H1 (cell line): ENCODE measurements around the gene PRKCSH. TPM values are rescaled to one million over a fixed set of nuclear protein-coding genes. Genes with fewer than 3 reads are reported as not detected.
A peak's percentile ranks its signal among the peaks of the same experiment; 100 is the strongest.

Experiments used
- BRCA1 ChIP-seq: IDR thresholded peaks from 2 replicates; pipeline ENCODE4 v1.6.1; 2012; ENCODE audit warnings: low read depth, low read length, improper control_type of control experiment
- CHD1 ChIP-seq: IDR thresholded peaks from 2 replicates; pipeline ENCODE4 v1.6.1; 2012; ENCODE audit warnings: low read depth, low read length, improper control_type of control experiment
- CHD2 ChIP-seq: IDR thresholded peaks from 2 replicates; pipeline ENCODE4 v1.6.1; 2012; ENCODE audit warnings: low read length, improper control_type of control experiment
- CREB1 ChIP-seq: IDR thresholded peaks from 2 replicates; pipeline ENCODE4 v1.6.1; 2012; ENCODE audit warnings: inconsistent platforms
- EP300 ChIP-seq, 2 experiments: IDR thresholded peaks; 1 replicate in 1 of 2; 2 replicates in 1 of 2; pipeline ENCODE4 v1.6.1; 2011 to 2012; ENCODE audit warnings: low read depth in 2 of 2, low read length in 2 of 2, mild to moderate bottlenecking in 2 of 2, borderline replicate concordance in 1 of 2, inconsistent platforms in 1 of 2, moderate library complexity in 1 of 2
- FOSL1 ChIP-seq: IDR thresholded peaks from 2 replicates; pipeline ENCODE4 v1.6.1; 2011; ENCODE audit warnings: mild to moderate bottlenecking, low read depth, low read length, moderate library complexity; ENCODE audit not compliant: insufficient read depth
- HDAC2 ChIP-seq, 2 experiments: fragments of 300-600 bp in 1 of 2; sonication (generic) in 1 of 2; IDR thresholded peaks; 2 replicates each; pipeline ENCODE4 v1.6.1; 2011 to 2012; ENCODE audit warnings: low read depth in 2 of 2, low read length in 2 of 2, mild to moderate bottlenecking in 2 of 2, moderate library complexity in 2 of 2, borderline replicate concordance in 1 of 2, inconsistent platforms in 1 of 2
- KDM1A ChIP-seq: fragments of 200-600, 300-600 bp; sonication (generic); IDR thresholded peaks from 2 replicates; pipeline ENCODE4 v1.7.1; 2016; ENCODE audit warnings: mild to moderate bottlenecking, low read length, borderline replicate concordance
- KDM5A ChIP-seq: fragments of 200-600 bp; IDR thresholded peaks from 2 replicates; pipeline ENCODE4 v1.7.1; 2012; ENCODE audit warnings: mild to moderate bottlenecking, low read length, inconsistent platforms, mixed read lengths
- PHF8 ChIP-seq: fragments of 200-600 bp; sonication (generic); conservative IDR thresholded peaks from 2 replicates; pipeline ENCODE4 v1.7.1; 2012; ENCODE audit warnings: low read depth, mild to moderate bottlenecking, inconsistent platforms, low read length, moderate library complexity
- POLR2A ChIP-seq, 2 experiments: IDR thresholded peaks; 1 replicate in 1 of 2; 2 replicates in 1 of 2; pipeline ENCODE4 v1.6.1; 2011; ENCODE audit warnings: low read depth in 2 of 2, low read length in 2 of 2, mild to moderate bottlenecking in 2 of 2; ENCODE audit errors: control extremely low read depth in 1 of 2
- POLR2AphosphoS5 ChIP-seq: IDR thresholded peaks from 2 replicates; pipeline ENCODE4 v1.6.1; 2011; ENCODE audit warnings: low read depth, low read length
- RAD21 ChIP-seq, 2 experiments: IDR thresholded peaks in 1 of 2; conservative IDR thresholded peaks in 1 of 2; 2 replicates each; pipeline ENCODE4 v1.6.1; 2011; ENCODE audit warnings: low read depth in 2 of 2, low read length in 2 of 2, improper control_type of control experiment in 1 of 2, inconsistent platforms in 1 of 2, mild to moderate bottlenecking in 1 of 2, moderate library complexity in 1 of 2
- RNF2 ChIP-seq: fragments of 200-900, 300-1000 bp; sonication (generic); IDR thresholded peaks from 2 replicates; pipeline ENCODE4 v1.7.1; 2016; ENCODE audit warnings: borderline replicate concordance, low read depth, mild to moderate bottlenecking, antibody characterized with exemption, low read length; ENCODE audit not compliant: poor library complexity, severe bottlenecking; ENCODE audit errors: missing control alignments
- RXRA ChIP-seq: IDR thresholded peaks from 2 replicates; pipeline ENCODE4 v1.6.1; 2011; ENCODE audit warnings: low read depth, mild to moderate bottlenecking, low read length, moderate library complexity; ENCODE audit not compliant: insufficient read depth
- SIRT6 ChIP-seq: IDR thresholded peaks from one replicate; pipeline ENCODE4 v1.7.1; 2012; ENCODE audit warnings: low read length, inconsistent platforms
- SIX5 ChIP-seq: IDR thresholded peaks from 2 replicates; pipeline ENCODE4 v1.6.1; 2011; ENCODE audit warnings: mild to moderate bottlenecking, low read depth, low read length
- SP2 ChIP-seq: IDR thresholded peaks from 2 replicates; pipeline ENCODE4 v1.6.1; 2012; ENCODE audit warnings: mild to moderate bottlenecking, low read length, inconsistent platforms
- SP4 ChIP-seq: IDR thresholded peaks from 2 replicates; pipeline ENCODE4 v1.6.1; 2012; ENCODE audit warnings: low read length, inconsistent platforms
- SUZ12 ChIP-seq: fragments of 200-600 bp; sonication (generic); IDR thresholded peaks from 2 replicates; pipeline ENCODE4 v1.6.1; 2012; ENCODE audit warnings: mild to moderate bottlenecking, inconsistent platforms, low read length, moderate library complexity, mixed read lengths
- TAF1 ChIP-seq: IDR thresholded peaks from 2 replicates; pipeline ENCODE4 v1.6.1; 2011; ENCODE audit warnings: mild to moderate bottlenecking, low read depth, low read length
- TEAD4 ChIP-seq: IDR thresholded peaks from 2 replicates; pipeline ENCODE4 v1.6.1; 2012; ENCODE audit warnings: low read depth, low read length, inconsistent platforms, mixed read lengths
- YY1 ChIP-seq: IDR thresholded peaks from 2 replicates; pipeline ENCODE4 v1.6.1; 2011; ENCODE audit warnings: low read depth, mild to moderate bottlenecking, low read length
- polyA plus RNA-seq, 7 experiments: library from polyadenylated mRNA; depleted of rRNA in 3 of 7; stranded (reverse) in 5 of 7; unstranded in 2 of 7; fragments of >200 nt in 5 of 7; fragments of 200-250 nt in 2 of 7; gene quantifications; 1 replicate in 5 of 7; 2 replicates in 1 of 7; 4 replicates in 1 of 7; pipeline versions ENCODE4 v1.2.1 to v1.2.3, GENCODE V29; 2011 to 2013; ENCODE audit warnings: missing spikeins in 2 of 7, mixed read lengths in 2 of 7
- total RNA-seq: library from RNA; stranded (reverse); fragmentation: NEBNext Ultra II Directional; extraction: Animal tissue kit (Norgen Biotek cat#: 25700); gene quantifications from 2 replicates; pipeline ENCODE4 v1.2.1, GENCODE V29; 2021
- TF ChIP-seq, protein P1 (sequence below): IDR thresholded peaks from 2 replicates; pipeline ENCODE4 v1.6.1; 2011; ENCODE audit warnings: low read depth, mild to moderate bottlenecking, low read length; ENCODE audit not compliant: insufficient read depth

Gene PRKCSH
- total and polyA plus RNA-seq, 2 of the 8 experiments (the other 6 are each of a cell fraction or from before 2014, with no cell fraction given), result 97.2 to 337 TPM

DNA sequence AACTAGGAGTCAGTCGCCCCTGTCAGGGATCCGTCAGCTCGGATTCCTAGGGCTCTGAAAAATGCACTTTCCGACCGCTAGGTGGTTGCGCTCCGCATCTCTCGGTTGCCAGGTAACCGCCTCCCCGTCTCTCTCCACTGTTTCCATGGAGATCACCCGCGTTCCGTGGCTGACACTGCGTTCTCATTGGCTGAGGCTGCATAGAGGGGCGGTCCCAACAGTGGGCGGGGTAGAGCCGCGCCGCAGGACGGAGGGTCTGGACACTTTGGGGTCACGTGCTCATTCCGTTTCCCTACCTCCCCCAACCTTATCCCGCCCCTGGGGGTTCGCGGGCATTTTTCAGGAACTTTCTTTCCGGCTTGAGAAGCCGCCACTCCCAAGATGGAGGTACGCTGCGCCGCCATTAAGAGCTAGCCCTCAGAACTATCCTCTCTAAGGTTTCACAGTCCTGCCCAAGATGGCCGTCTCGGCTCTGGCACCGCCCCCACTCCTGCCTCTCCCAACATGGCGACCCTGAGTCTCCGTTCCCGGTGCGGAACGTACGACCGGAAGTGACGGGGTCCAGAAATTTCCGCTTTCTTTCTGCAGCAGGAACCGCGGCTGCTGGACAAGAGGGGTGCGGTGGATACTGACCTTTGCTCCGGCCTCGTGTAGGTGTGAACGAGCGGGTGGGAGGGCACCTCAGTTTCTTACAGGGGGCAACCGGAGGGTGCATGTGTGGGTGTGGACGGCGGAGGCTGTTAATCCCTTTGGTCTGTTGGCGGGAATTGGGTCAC lies at the start of gene PRKCSH, which contains the start of gene ODAD3 (continued):
- TF ChIP-seq SP2 (no peak), CREB1 (peak; percentile 90), TAF1 (peak; percentile 90), CHD1 (no peak), HDAC2 (IDR thresholded peaks at IDR 0.05; ENCODE audit: borderline replicate concordance in 1 of 2, low read depth in 2 of 2, low read length in 2 of 2) (peak in 1 of 2 experiments; percentile 19; a peak in 1 of 4 replicates), SP4 (peak; percentile 85; the same call in 1 of the 2 replicates), SIX5 (peak; percentile 74), EP300 (IDR thresholded peaks at IDR 0.05; ENCODE audit: borderline replicate concordance in 1 of 2, low read depth in 2 of 2, low read length in 2 of 2) (peak in 1 of 2 experiments; percentile 51; a peak in 1 of 3 replicates), RXRA (no peak), FOSL1 (0 out of 2 replicates have a peak, but pooled peaks have one; percentile 36), BRCA1 (no peak), TEAD4 (peak; percentile 77), RAD21 (IDR thresholded peaks at IDR 0.05 in 1 of 2, conservative IDR thresholded peaks at IDR 0.05 in 1 of 2; ENCODE audit: low read depth in 2 of 2, low read length in 2 of 2) (peak; percentile 27 to 34; a peak in 2 of 4 replicates), CHD2 (no peak), POLR2AphosphoS5 (peak; percentile 93), YY1 (peak; percentile 100), RNF2 (no peak), PHF8 (0 out of 2 replicates have a peak, but pooled peaks have one; percentile 69), KDM1A (no peak), SIRT6 (no peak), POLR2A (IDR thresholded peaks at IDR 0.05; ENCODE audit: control extremely low read depth in 1 of 2, low read depth in 2 of 2, low read length in 2 of 2) (peak in 1 of 2 experiments; percentile 88; a peak in 2 of 3 replicates), SUZ12 (no peak), KDM5A (peak; percentile 62; the same call in 1 of the 2 replicates)
- TF ChIP-seq, protein P1, sequence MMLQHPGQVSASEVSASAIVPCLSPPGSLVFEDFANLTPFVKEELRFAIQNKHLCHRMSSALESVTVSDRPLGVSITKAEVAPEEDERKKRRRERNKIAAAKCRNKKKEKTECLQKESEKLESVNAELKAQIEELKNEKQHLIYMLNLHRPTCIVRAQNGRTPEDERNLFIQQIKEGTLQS, result peak; percentile 34; the same call in 1 of the 2 replicates
